Mesothelial cell of epicardium (in vitro differentiated cells): ENCODE data around the gene DNASE1L2. TPM values are rescaled to one million over a fixed set of nuclear protein-coding genes. Genes with fewer than 3 reads are reported as not detected.

ENCODE experiments used
- DNase-seq, 2 experiments: peaks; one replicate each; pipeline ENCODE4 v3.0.0; 2021; ENCODE audit warnings: low spot score in 2 of 2; ENCODE audit not compliant: unreplicated experiment in 2 of 2
- H3K27ac Mint-ChIP-seq: 2 replicates; pipeline ENCODE4 v1.8.0; 2021; ENCODE audit warnings: mixed read lengths
- H3K27me3 Mint-ChIP-seq: 2 replicates; pipeline ENCODE4 v1.8.0; 2021; ENCODE audit warnings: low read depth, mixed read lengths
- H3K36me3 Mint-ChIP-seq: 2 replicates; pipeline ENCODE4 v1.8.0; 2021; ENCODE audit warnings: mixed read lengths
- H3K4me1 Mint-ChIP-seq: 2 replicates; pipeline ENCODE4 v1.8.0; 2021; ENCODE audit warnings: mixed read lengths
- H3K4me3 Mint-ChIP-seq: 2 replicates; pipeline ENCODE4 v1.8.0; 2021; ENCODE audit warnings: mild to moderate bottlenecking, moderate library complexity, mixed read lengths
- H3K9me3 Mint-ChIP-seq: 2 replicates; pipeline ENCODE4 v1.8.0; 2021; ENCODE audit warnings: mixed read lengths
- total RNA-seq: library from RNA; stranded (reverse); gene quantifications from 3 replicates; pipeline ENCODE4 v1.2.1, GENCODE V29; 2021
- TF ChIP-seq, protein P1 (sequence below): fragments of 200-600 bp; sonication (generic); IDR thresholded peaks from one replicate; pipeline ENCODE4 v1.5.0; 2021; ENCODE audit warnings: antibody characterized with exemption; ENCODE audit not compliant: unreplicated experiment

Gene DNASE1L2
- total RNA-seq, 1 donor from 2014 or later, result 1.0 TPM

DNA sequence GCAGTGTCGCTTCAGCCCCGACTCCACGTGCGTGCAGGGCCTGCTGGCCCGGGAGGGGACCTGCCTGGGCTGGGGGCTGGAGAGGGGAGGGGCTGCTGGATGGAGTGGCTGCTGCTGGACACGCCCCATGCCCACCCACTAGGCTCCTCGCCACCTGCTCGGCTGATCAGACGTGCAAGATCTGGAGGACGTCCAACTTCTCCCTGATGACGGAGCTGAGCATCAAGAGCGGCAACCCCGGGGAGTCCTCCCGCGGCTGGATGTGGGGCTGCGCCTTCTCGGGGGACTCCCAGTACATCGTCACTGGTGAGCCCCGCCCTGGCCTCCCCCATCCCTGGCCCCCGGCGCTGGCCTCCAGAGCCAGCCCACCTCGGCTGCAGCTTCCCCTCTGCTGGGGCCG lies 27.9 kb upstream of the DNASE1L2 start:
- TF ChIP-seq, protein P1, sequence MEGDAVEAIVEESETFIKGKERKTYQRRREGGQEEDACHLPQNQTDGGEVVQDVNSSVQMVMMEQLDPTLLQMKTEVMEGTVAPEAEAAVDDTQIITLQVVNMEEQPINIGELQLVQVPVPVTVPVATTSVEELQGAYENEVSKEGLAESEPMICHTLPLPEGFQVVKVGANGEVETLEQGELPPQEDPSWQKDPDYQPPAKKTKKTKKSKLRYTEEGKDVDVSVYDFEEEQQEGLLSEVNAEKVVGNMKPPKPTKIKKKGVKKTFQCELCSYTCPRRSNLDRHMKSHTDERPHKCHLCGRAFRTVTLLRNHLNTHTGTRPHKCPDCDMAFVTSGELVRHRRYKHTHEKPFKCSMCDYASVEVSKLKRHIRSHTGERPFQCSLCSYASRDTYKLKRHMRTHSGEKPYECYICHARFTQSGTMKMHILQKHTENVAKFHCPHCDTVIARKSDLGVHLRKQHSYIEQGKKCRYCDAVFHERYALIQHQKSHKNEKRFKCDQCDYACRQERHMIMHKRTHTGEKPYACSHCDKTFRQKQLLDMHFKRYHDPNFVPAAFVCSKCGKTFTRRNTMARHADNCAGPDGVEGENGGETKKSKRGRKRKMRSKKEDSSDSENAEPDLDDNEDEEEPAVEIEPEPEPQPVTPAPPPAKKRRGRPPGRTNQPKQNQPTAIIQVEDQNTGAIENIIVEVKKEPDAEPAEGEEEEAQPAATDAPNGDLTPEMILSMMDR, result no peak
- Mint-ChIP-seq H3K27ac (no peak overlapping the region), H3K27me3 (no peaks in the 10 kb centered on the region), H3K4me1 (peaks cover 20% of the 10 kb centered on the region), H3K36me3 (peaks cover 6% of the 10 kb centered on the region), H3K4me3 (no peak overlapping the region), H3K9me3 (no peaks in the 10 kb centered on the region)
- no peak for DNase-seq

DNA sequence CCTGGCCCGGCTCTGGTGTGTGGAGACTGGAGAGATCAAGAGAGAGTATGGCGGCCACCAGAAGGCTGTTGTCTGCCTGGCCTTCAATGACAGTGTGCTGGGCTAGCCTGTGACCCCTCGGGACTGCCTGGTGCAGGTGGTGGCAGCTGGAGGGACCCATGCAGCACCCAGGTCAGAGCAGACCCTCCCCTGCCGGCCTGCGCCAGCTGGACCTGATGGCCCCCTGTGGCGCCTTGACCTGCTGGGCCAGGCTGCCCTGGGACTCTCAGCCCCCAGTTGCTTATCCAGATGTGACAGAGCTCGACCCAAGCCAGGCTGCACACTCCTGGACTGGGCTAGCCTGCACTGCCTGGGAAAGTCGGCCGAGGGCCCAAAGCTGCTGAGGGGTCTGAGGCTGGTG lies 27.5 kb upstream of the DNASE1L2 start:
- Mint-ChIP-seq H3K27me3 (no peaks in the 10 kb centered on the region), H3K4me1 (peaks cover 24% of the 10 kb centered on the region), H3K36me3 (peaks cover 6% of the 10 kb centered on the region), H3K27ac (no peak overlapping the region), H3K9me3 (no peaks in the 10 kb centered on the region), H3K4me3 (no peak overlapping the region)
- TF ChIP-seq, protein P1, result no peak
- DNase-seq, result no peak

DNA sequence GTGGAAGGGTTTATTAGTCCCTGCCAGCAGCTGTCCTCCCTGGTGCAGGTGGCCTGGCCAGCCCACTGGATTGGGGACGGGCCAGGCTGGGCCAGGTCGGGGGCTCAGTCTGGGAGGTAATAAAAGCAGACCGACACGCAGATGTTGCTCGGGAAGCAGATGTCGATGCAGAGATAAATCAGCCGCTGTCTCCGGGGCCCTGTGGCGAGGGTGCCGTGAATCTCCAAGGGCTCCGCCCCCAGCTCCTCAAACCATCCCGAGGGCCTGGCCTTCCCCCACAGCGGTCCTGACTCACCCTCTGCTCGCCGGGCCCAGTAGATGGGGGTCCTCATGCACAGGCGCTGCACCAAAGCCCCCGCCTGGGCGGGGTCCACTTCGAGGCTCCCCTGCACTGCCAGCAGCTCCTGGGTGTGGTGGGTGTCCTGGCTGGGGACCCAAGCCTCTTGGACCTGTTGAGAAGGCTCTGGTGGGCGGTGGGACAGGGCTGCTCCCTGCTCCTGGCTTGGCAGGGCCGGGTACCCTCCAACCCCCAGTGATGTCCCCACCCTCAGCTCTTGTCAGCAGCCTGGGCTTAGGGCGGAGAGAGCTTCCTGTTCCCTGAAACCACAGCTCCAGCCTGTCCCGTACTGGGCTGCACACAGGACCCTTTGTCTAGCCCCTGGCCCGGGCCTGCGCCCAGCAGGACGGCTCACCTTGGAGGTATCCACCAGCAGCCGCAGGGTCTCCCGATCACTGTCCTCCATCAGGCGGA lies 26.8 kb upstream of the DNASE1L2 start:
- no peak overlapping the region for H3K4me3 Mint-ChIP-seq
- H3K36me3 Mint-ChIP-seq, result peaks cover 6% of the 10 kb centered on the region

DNA sequence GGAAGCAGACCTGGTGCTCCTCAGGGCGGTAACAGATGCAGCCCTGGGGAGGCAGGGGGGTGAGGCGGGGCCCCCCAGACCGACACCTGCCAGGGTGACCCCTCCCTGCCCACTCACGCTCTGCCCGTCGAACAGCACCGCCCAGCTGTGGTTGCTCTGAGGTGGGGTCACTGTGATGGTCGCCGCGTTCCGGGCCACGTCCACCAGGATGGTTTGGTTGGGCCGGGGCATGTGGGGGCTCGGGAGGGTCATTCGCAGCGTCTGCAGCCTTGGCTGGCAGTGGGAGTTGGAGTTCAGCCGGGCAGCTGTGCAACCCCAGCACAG lies 26.3 kb upstream of the DNASE1L2 start:
- no peak overlapping the region for H3K4me3 Mint-ChIP-seq
- H3K4me1 Mint-ChIP-seq, result peaks cover 19% of the 10 kb centered on the region
- H3K27ac Mint-ChIP-seq, result no peak overlapping the region
- H3K36me3 Mint-ChIP-seq, result peaks cover 6% of the 10 kb centered on the region
- TF ChIP-seq, protein P1, result no peak
- H3K27me3 Mint-ChIP-seq, result no peaks in the 10 kb centered on the region
- no peaks in the 10 kb centered on the region for H3K9me3 Mint-ChIP-seq
- DNase-seq, result peak in 1 of 2 experiments; percentile 20

More for the DNA sequence above, 26.8 kb upstream of the DNASE1L2 start:
- DNase-seq, result no peak
- TF ChIP-seq, protein P1, result no peak
- Mint-ChIP-seq H3K9me3 (no peaks in the 10 kb centered on the region), H3K4me1 (peaks cover 22% of the 10 kb centered on the region), H3K27ac (no peak overlapping the region), H3K27me3 (no peaks in the 10 kb centered on the region)

DNA sequence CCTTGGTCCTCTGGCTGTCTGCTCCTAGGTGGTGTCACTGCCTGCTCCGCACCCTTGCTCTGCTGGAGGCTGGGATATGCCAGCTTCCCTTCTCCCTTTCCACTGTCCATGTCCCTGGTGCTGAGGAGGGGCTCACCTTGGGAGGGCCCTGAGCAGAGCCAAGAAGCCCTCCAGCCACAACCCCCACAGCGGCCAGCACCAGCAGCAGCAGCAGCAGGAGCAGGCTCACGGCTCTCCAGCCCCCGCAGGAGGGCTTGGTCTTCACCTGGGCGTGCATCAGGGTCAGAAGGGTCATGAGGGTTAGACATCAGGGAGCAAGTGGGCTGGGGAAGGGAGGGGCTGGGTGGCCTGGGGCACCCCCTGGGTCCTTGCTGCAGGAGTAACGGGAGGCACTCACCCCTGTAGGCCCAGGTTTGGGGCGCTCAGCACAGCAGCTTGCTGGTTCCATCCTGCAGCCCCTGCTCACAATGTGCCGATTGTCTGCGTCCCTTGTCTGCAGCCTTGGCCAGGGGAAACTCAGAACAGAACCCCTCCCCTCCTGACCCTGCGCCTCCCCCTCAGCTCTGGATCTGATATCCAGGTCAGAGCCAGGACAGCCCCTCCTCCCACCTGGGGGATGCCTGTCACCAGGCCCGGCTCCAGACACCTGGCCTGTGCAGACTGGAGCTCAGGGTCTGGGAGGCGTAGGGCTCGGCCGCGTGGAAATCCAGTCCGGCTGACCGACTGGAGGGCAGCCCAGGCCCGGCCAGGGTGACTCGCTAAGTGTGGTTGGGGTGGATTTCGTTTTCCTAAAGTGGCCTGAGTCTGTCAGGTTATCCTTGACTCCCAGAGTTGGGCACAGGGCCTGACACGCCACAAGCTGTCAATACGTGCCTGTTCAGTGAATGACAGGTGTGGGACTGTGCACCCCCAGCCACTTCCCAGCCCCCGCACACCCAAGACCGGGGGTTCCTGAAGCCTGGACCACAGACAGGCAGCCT lies 25.6 kb upstream of the DNASE1L2 start, which contains the start of gene BRICD5:
BRICD5 (minus strand) TSS at position 478 of the 980 bp plus-strand sequence; CDS start at position 448, 30 bp downstream.
- Mint-ChIP-seq H3K4me3 (no peak within 1 kb of the TSS), H3K36me3 (peaks cover 6% of the 10 kb centered on the region), H3K4me1 (peaks cover 21% of the 10 kb centered on the region), H3K27me3 (no peaks in the 10 kb centered on the region), H3K9me3 (no peaks in the 10 kb centered on the region), H3K27ac (no peak within 1 kb of the TSS)
- TF ChIP-seq, protein P1, result no peak
- DNase-seq, result no peak
